Neutrophil (primary cell): Measurements from ENCODE around the gene FGFR1OP2.

Experiments
- H3K27ac ChIP-seq: fragments of 200-600 bp; sonication (generic); 2 replicates; pipeline ENCODE4 v1.5.1; 2016; ENCODE audit warnings: mild to moderate bottlenecking, moderate library complexity
- H3K27me3 ChIP-seq: fragments of 200-600 bp; sonication (generic); 2 replicates; pipeline ENCODE4 v1.6.0; 2016; ENCODE audit warnings: mild to moderate bottlenecking
- H3K36me3 ChIP-seq: fragments of 200-600 bp; sonication (generic); 2 replicates; pipeline ENCODE4 v1.5.1; 2017
- H3K4me1 ChIP-seq, 2 experiments: fragments of 200-600 bp in 1 of 2; sonication (generic) in 1 of 2; 1 replicate in 1 of 2; 2 replicates in 1 of 2; pipeline versions ENCODE4 v1.5.1 to v1.6.1; 2013 to 2016; ENCODE audit warnings: low read depth in 1 of 2, low read length in 1 of 2, mild to moderate bottlenecking in 1 of 2, moderate library complexity in 1 of 2; ENCODE audit not compliant: control insufficient read depth in 1 of 2, insufficient read depth in 1 of 2
- H3K4me3 ChIP-seq, 2 experiments: fragments of 200-600 bp in 1 of 2; sonication (generic) in 1 of 2; 1 replicate in 1 of 2; 2 replicates in 1 of 2; pipeline ENCODE4 v1.5.1; 2013 to 2016; ENCODE audit warnings: low read depth in 1 of 2, low read length in 1 of 2, mild to moderate bottlenecking in 1 of 2, moderate library complexity in 1 of 2
- H3K9me3 ChIP-seq: fragments of 200-600 bp; sonication (generic); 2 replicates; pipeline ENCODE4 v1.5.1; 2016
- TF ChIP-seq, protein P1 (sequence below): fragments of 200-600 bp; sonication (generic); IDR thresholded peaks from 2 replicates; pipeline ENCODE4 v1.5.1; 2016; ENCODE audit warnings: antibody characterized with exemption

Gene FGFR1OP2

GRCh38 chr12:26994109-26994508 lies 55.8 kb downstream of the FGFR1OP2 start:
- peaks cover 30 to 32% of the 10 kb centered on the region in 2 experiments for H3K4me1 ChIP-seq
- H3K27me3 ChIP-seq, result no peaks in the 10 kb centered on the region
- TF ChIP-seq, protein P1, sequence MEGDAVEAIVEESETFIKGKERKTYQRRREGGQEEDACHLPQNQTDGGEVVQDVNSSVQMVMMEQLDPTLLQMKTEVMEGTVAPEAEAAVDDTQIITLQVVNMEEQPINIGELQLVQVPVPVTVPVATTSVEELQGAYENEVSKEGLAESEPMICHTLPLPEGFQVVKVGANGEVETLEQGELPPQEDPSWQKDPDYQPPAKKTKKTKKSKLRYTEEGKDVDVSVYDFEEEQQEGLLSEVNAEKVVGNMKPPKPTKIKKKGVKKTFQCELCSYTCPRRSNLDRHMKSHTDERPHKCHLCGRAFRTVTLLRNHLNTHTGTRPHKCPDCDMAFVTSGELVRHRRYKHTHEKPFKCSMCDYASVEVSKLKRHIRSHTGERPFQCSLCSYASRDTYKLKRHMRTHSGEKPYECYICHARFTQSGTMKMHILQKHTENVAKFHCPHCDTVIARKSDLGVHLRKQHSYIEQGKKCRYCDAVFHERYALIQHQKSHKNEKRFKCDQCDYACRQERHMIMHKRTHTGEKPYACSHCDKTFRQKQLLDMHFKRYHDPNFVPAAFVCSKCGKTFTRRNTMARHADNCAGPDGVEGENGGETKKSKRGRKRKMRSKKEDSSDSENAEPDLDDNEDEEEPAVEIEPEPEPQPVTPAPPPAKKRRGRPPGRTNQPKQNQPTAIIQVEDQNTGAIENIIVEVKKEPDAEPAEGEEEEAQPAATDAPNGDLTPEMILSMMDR, result no peak
- peaks cover 25% of the 10 kb centered on the region for H3K36me3 ChIP-seq
- H3K4me3 ChIP-seq, result no peak overlapping the region
- no peaks in the 10 kb centered on the region for H3K9me3 ChIP-seq
- no peak overlapping the region for H3K27ac ChIP-seq

DNA sequence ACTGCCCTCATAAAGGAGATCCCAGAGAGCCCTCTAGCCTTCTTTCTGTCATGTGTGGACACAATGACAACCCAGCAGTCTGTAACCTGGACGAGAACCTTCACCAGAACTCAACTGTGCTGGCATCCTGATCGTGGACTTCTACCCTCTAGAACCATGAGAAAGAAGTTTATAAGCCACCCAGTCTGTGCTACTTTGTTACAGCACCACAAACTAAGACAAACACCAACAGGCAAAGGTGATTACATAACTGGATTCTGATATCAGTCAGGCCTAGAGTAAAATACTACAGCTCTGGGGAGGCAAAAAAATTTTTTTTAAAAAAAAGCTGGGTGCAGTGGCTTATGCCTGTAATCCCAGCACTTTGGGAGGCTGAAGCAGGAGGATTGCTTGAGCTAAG lies 57.4 kb downstream of the FGFR1OP2 start:
- peak overlapping the region; percentile 84 for H3K27ac ChIP-seq

GRCh38 chr12:26997003-26997402 lies 58.7 kb downstream of the FGFR1OP2 start:
- H3K4me3 ChIP-seq, result peak overlapping the region; percentile 28 to 42
- H3K36me3 ChIP-seq, result peaks cover 11% of the 10 kb centered on the region
- H3K27me3 ChIP-seq, result no peaks in the 10 kb centered on the region
- no peaks in the 10 kb centered on the region for H3K9me3 ChIP-seq
- TF ChIP-seq, protein P1, result no peak
- peaks cover 56 to 60% of the 10 kb centered on the region in 2 experiments for H3K4me1 ChIP-seq
- peak overlapping the region; percentile 84 for H3K27ac ChIP-seq

More for the DNA sequence above, 57.4 kb downstream of the FGFR1OP2 start:
- peaks cover 43 to 47% of the 10 kb centered on the region in 2 experiments for H3K4me1 ChIP-seq
- H3K27me3 ChIP-seq, result no peaks in the 10 kb centered on the region
- H3K36me3 ChIP-seq, result peaks cover 14% of the 10 kb centered on the region
- TF ChIP-seq, protein P1, result no peak
- H3K4me3 ChIP-seq, result no peak overlapping the region
- no peaks in the 10 kb centered on the region for H3K9me3 ChIP-seq

- Histone ChIP-seq H3K27me3 (no peaks in the 10 kb centered on the region), H3K27ac (peak overlapping the region; percentile 84), H3K36me3 (no peaks in the 10 kb centered on the region), H3K4me1 (peaks cover 87 to 88% of the 10 kb centered on the region in 2 experiments), H3K4me3 (peak overlapping the region in 1 of 2 experiments; percentile 33), H3K9me3 (no peaks in the 10 kb centered on the region)
- TF ChIP-seq, protein P1, result no peak
Observed at GRCh38 chr12:27000961-27001360, 62.7 kb downstream of the FGFR1OP2 start.

- peaks cover 89% of the 10 kb centered on the region in 2 experiments for H3K4me1 ChIP-seq
- H3K9me3 ChIP-seq, result no peaks in the 10 kb centered on the region
- H3K27me3 ChIP-seq, result no peaks in the 10 kb centered on the region
- peak overlapping the region; percentile 18 to 33 for H3K4me3 ChIP-seq
- TF ChIP-seq, protein P1, result no peak
- peak overlapping the region; percentile 84 for H3K27ac ChIP-seq
- H3K36me3 ChIP-seq, result no peaks in the 10 kb centered on the region
Observed at GRCh38 chr12:27001663-27002062, 63.4 kb downstream of the FGFR1OP2 start.
